Nephron (organoid): Measurements from ENCODE around the gene IRF6.

ENCODE experiments used
- H3K27ac Mint-ChIP-seq, 3 experiments: 2 replicates each; pipeline ENCODE4 v1.8.0; 2020; ENCODE audit warnings: mixed read lengths in 3 of 3, mild to moderate bottlenecking in 2 of 3, moderate library complexity in 1 of 3
- H3K27me3 Mint-ChIP-seq: 2 replicates; pipeline ENCODE4 v1.8.0; 2021; ENCODE audit warnings: low read depth, mild to moderate bottlenecking, moderate library complexity, mixed read lengths
- H3K36me3 Mint-ChIP-seq: 2 replicates; pipeline ENCODE4 v1.8.0; 2020; ENCODE audit warnings: low read depth, mixed read lengths
- H3K4me1 Mint-ChIP-seq: 2 replicates; pipeline ENCODE4 v1.8.0; 2020; ENCODE audit warnings: mixed read lengths
- H3K4me3 Mint-ChIP-seq, 3 experiments: 2 replicates each; pipeline ENCODE4 v1.8.0; 2020; ENCODE audit warnings: mild to moderate bottlenecking in 3 of 3, mixed read lengths in 3 of 3, moderate library complexity in 2 of 3
- H3K9me3 Mint-ChIP-seq: 2 replicates; pipeline ENCODE4 v1.8.0; 2020; ENCODE audit warnings: mixed read lengths
- TF ChIP-seq, protein P1 (sequence below), 3 experiments: fragments of 200-600 bp; sonication (generic); IDR thresholded peaks; one replicate each; pipeline ENCODE4 v1.5.0; 2021; ENCODE audit warnings: antibody characterized with exemption in 3 of 3; ENCODE audit not compliant: unreplicated experiment in 3 of 3

Gene IRF6

DNA sequence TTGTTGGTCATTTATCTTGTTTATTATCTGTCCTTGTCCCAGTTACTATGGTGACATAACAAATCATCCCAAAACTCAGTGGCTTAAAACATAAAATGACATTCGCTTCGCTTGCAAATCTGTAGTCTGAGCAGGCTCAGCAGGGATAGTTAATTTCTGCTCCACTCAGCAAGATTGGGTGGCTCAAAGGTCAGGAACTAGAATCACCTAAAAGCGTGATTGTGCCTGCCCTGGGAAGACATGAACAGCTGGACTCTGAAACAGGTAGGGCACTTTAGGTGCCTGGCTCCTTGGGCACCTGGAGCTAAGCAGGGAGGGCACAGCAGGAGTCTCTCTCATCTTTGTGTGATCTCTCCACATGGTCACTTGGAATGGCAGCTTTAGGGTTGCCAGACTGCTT, 64.7 kb downstream of the IRF6 start:
- Mint-ChIP-seq H3K9me3 (no peaks in the 10 kb centered on the region), H3K4me3 (no peak overlapping the region), H3K36me3 (no peaks in the 10 kb centered on the region), H3K27me3 (peaks cover 23% of the 10 kb centered on the region), H3K27ac (no peak overlapping the region), H3K4me1 (peaks cover 25% of the 10 kb centered on the region)
- TF ChIP-seq, protein P1, sequence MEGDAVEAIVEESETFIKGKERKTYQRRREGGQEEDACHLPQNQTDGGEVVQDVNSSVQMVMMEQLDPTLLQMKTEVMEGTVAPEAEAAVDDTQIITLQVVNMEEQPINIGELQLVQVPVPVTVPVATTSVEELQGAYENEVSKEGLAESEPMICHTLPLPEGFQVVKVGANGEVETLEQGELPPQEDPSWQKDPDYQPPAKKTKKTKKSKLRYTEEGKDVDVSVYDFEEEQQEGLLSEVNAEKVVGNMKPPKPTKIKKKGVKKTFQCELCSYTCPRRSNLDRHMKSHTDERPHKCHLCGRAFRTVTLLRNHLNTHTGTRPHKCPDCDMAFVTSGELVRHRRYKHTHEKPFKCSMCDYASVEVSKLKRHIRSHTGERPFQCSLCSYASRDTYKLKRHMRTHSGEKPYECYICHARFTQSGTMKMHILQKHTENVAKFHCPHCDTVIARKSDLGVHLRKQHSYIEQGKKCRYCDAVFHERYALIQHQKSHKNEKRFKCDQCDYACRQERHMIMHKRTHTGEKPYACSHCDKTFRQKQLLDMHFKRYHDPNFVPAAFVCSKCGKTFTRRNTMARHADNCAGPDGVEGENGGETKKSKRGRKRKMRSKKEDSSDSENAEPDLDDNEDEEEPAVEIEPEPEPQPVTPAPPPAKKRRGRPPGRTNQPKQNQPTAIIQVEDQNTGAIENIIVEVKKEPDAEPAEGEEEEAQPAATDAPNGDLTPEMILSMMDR (IDR thresholded peaks at IDR 0.05; ENCODE audit: unreplicated experiment in 3 of 3), result no peak

DNA sequence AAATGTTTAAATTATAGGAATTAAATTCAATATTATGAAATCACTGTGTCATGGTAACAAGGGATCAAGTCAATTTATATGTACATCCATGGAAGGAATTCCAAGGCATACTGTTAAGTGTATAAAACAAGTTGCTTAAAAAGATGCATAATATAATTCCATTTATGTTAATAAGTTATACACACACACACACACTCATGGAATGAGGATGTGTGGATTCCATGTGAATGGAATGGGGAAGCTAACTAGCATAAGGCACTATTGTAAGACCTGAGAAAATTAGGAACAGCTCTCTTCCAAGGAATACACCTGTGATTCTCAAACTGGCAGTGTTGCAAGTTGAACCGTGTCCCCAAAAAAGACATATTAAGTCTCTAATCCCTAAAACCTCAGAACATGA, 67.7 kb downstream of the IRF6 start:
- TF ChIP-seq, protein P1 (IDR thresholded peaks at IDR 0.05; ENCODE audit: unreplicated experiment in 3 of 3), result no peak
- H3K9me3 Mint-ChIP-seq, result no peaks in the 10 kb centered on the region
- H3K4me3 Mint-ChIP-seq, result no peak overlapping the region
- no peaks in the 10 kb centered on the region for H3K36me3 Mint-ChIP-seq
- no peak overlapping the region for H3K27ac Mint-ChIP-seq
- H3K27me3 Mint-ChIP-seq, result peaks cover 22% of the 10 kb centered on the region
- H3K4me1 Mint-ChIP-seq, result peaks cover 16% of the 10 kb centered on the region

DNA sequence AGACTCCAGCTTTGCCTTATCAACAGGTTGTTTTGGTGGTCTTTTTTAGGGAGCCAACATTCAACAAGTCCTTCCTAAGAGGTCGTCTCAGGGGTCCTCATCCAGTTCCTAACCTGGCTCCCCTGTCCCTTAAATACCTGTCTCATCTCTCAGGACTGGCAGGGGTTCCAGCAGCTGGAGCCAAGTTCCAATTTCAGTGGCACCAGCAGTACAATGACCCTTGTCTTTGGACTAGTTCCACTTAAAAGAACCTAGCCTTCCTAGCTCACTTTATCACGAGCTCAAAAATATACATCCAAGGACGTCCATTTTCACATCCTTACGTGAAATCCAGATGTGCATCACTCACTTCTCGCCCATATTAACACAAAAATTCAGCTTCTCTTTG, 68.8 kb downstream of the IRF6 start:
- no peak overlapping the region for H3K4me3 Mint-ChIP-seq
- no peaks in the 10 kb centered on the region for H3K36me3 Mint-ChIP-seq
- peaks cover 5% of the 10 kb centered on the region for H3K4me1 Mint-ChIP-seq
- TF ChIP-seq, protein P1 (IDR thresholded peaks at IDR 0.05; ENCODE audit: unreplicated experiment in 3 of 3), result no peak
- H3K9me3 Mint-ChIP-seq, result no peaks in the 10 kb centered on the region
- H3K27me3 Mint-ChIP-seq, result peaks cover 22% of the 10 kb centered on the region
- no peak overlapping the region for H3K27ac Mint-ChIP-seq

DNA sequence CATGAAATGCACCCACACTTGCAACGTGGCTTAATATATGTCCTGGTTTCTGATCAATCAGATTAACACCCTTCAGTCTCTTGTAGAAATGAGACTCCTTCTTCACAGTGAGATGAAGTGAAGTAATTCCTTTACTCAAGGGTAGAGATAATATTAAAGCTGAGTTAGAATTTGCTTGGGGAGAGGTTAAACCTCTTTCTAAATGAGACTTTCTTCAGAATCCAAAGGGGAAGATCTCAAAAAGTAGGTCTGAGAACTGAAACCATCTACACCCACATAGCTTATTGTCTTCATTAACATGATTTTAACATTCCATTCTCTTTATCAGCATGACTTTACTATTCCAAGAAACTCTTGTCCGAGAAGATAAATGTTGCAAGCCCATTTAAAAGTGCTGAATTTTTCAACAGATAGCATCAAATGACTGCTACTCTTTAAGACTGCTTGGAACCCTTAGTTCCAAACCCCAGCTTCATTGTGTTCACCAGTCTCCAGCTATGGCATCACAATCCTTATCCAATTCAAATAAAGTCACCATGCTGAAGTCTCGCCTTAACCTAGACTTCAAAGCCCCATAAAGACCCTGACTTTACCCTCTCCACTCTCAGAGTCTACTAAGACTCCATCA, 69.3 kb downstream of the IRF6 start:
- TF ChIP-seq, protein P1 (IDR thresholded peaks at IDR 0.05; ENCODE audit: unreplicated experiment in 3 of 3), result no peak
- Mint-ChIP-seq H3K36me3 (no peaks in the 10 kb centered on the region), H3K27ac (no peak overlapping the region), H3K27me3 (peaks cover 22% of the 10 kb centered on the region), H3K9me3 (no peaks in the 10 kb centered on the region), H3K4me1 (peaks cover 2% of the 10 kb centered on the region), H3K4me3 (no peak overlapping the region)
